Astrocyte (in vitro differentiated cells and primary cell): ENCODE results near the gene HEXD.

Source experiments
- CTCF ChIP-seq: IDR thresholded peaks from 2 replicates; pipeline ENCODE4 v1.5.1; 2011; ENCODE audit warnings: low read depth, mild to moderate bottlenecking, inconsistent platforms, low read length, moderate library complexity; ENCODE audit not compliant: insufficient read depth
- EZH2 ChIP-seq: IDR thresholded peaks from 2 replicates; pipeline ENCODE4 v1.6.1; 2012; ENCODE audit warnings: mild to moderate bottlenecking, low read length, inconsistent platforms; ENCODE audit not compliant: insufficient read depth

- no peak for TF ChIP-seq CTCF
- no peak for TF ChIP-seq EZH2
Observed at GRCh38 chr17:82397449-82398335, 20.5 kb upstream of the HEXD start.
